ENCODE measurements around the gene PHYHD1. TPM values are rescaled to one million over a fixed set of nuclear protein-coding genes. Genes with fewer than 3 reads are reported as not detected.

Gene PHYHD1
- total and polyA plus RNA-seq, 7 donors, result 11.0 to 45.0 (median 26.9) TPM

GRCh38 chr9:128933731-128934130 is 12.9 kb downstream of the PHYHD1 start:
- DNase-seq (peak in 1 of 2 donors; percentile 19), ATAC-seq (no peak)
- Histone ChIP-seq H3K27me3 (ENCODE audit: insufficient read depth in 3 of 3, low read length in 2 of 3) (no peaks in the 10 kb centered on the region), H3K4me1 (no peaks in the 10 kb centered on the region), H3K4me3 (no peak overlapping the region), H3K27ac (no peak overlapping the region), H3K9me3 (no peaks in the 10 kb centered on the region), H3K36me3 (ENCODE audit: insufficient read depth in 1 of 2, low read depth in 1 of 2) (peaks cover 0 to 27% of the 10 kb centered on the region in 2 donors)
- intact Hi-C loops (cut with DNase I), result no loop called here
- 79 to 87% (median 85%) methylated on average over 5 of the region's 5 CpGs for WGBS, 3 donors
- no peak for TF ChIP-seq CTCF (IDR thresholded peaks at IDR 0.05)

GRCh38 chr9:128936171-128936865 is 15.5 kb downstream of the PHYHD1 start:
- intact Hi-C loops (cut with DNase I), result no loop called here
- Histone ChIP-seq H3K27me3 (ENCODE audit: insufficient read depth in 3 of 3, low read length in 2 of 3) (no peaks in the 10 kb centered on the region), H3K36me3 (ENCODE audit: insufficient read depth in 1 of 2, low read depth in 1 of 2) (peaks cover 0 to 27% of the 10 kb centered on the region in 2 donors), H3K9me3 (no peaks in the 10 kb centered on the region), H3K4me3 (no peak overlapping the region), H3K4me1 (no peaks in the 10 kb centered on the region), H3K27ac (no peak overlapping the region)
- 86 to 94% (median 88%) methylated on average over 11 of the region's 11 CpGs for WGBS, 3 donors
- ATAC-seq, result no peak
- peak in 1 of 2 donors; percentile 10 for DNase-seq
- no peak for TF ChIP-seq CTCF (IDR thresholded peaks at IDR 0.05)

- H3K27me3 ChIP-seq (ENCODE audit: insufficient read depth in 3 of 3, low read length in 2 of 3), result no peaks in the 10 kb centered on the region
- TF ChIP-seq CTCF (IDR thresholded peaks at IDR 0.05), result no peak
- no peak overlapping the region for H3K4me3 ChIP-seq
- no peaks in the 10 kb centered on the region for H3K9me3 ChIP-seq
- ATAC-seq (peak in 2 of 4 donors; percentile 49 to 70), DNase-seq (peak in 1 of 2 donors; percentile 21)
- H3K4me1 ChIP-seq, result no peaks in the 10 kb centered on the region
- intact Hi-C loops (cut with DNase I), result no loop called here
- no peak overlapping the region for H3K27ac ChIP-seq
- H3K36me3 ChIP-seq (ENCODE audit: insufficient read depth in 1 of 2, low read depth in 1 of 2), result peaks cover 0 to 33% of the 10 kb centered on the region in 2 donors
- 74 to 88% (median 87%) methylated on average over 9 of the region's 9 CpGs for WGBS, 3 donors
Observed at GRCh38 chr9:128937310-128938165, 16.8 kb downstream of the PHYHD1 start.

- Histone ChIP-seq H3K36me3 (ENCODE audit: insufficient read depth in 1 of 2, low read depth in 1 of 2) (peaks cover 0 to 28% of the 10 kb centered on the region in 2 donors), H3K4me1 (no peaks in the 10 kb centered on the region), H3K9me3 (no peaks in the 10 kb centered on the region), H3K27me3 (ENCODE audit: insufficient read depth in 3 of 3, low read length in 2 of 3) (no peaks in the 10 kb centered on the region), H3K4me3 (no peak overlapping the region), H3K27ac (no peak overlapping the region)
- DNase-seq, result peak in 1 of 2 donors; percentile 42
- no peak for TF ChIP-seq CTCF (IDR thresholded peaks at IDR 0.05)
- 54 to 58% (median 54%) methylated on average over 15 of the region's 15 CpGs for WGBS, 3 donors
- intact Hi-C loops (cut with DNase I), result loop anchor here in 1 of 2 donors (10.0 kb wide), 1 partner anchor 216 kb away; the partner anchor contains the start of gene ZDHHC12
- peak in 2 of 4 donors; percentile 26 to 42 for ATAC-seq
Observed at GRCh38 chr9:128940271-128940921, 19.6 kb downstream of the PHYHD1 start.

All from psoas muscle (tissue), 8 donors.